Activated CD4-positive, CD25-positive, alpha-beta regulatory T cell treated with anti-CD3 and anti-CD28 coated beads, Interleukin-2, amount 50 U/mL, for 16 hours (primary cell): Measurements from ENCODE around the gene GAP43.

Experiments
- DNase-seq: peaks from one replicate; pipeline ENCODE4 v3.0.0-alpha.2; 2020; ENCODE audit warnings: low read depth, low spot score

GAP43 gene

DNA sequence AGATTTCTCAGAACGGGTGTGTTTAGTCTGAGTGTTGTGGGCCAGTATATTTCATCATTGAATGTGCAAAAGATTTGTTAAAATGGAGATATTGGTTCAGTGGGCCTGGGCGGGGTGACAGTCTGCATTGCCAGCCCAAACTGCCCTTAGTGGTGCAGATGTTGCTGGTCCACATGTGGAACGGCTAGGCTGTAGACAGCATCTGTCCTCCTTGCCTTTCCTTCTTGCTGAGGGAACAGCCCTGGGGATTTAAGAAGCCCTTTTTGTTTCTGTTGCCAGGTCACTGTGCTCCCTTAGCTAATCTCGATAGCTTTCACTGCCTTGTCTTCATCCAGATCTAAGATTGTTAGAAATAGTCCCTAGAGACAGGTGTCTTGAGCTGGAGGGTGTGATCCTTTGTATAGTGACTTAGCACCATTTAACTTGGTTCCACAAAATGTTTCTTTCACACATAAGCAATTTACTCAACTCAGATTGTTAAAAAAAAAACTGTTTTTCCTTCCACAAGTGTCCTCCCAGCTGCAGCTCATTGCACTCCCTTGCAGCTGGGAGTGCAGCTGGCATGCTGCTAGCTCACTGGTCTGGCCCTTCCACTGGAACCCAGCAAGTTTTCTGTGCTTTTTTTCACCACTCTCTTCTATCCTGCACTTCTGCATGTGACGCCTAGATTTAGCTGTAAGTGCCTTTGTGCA, 37.5 kb downstream of the GAP43 start:
- DNase-seq, result no peak

DNA sequence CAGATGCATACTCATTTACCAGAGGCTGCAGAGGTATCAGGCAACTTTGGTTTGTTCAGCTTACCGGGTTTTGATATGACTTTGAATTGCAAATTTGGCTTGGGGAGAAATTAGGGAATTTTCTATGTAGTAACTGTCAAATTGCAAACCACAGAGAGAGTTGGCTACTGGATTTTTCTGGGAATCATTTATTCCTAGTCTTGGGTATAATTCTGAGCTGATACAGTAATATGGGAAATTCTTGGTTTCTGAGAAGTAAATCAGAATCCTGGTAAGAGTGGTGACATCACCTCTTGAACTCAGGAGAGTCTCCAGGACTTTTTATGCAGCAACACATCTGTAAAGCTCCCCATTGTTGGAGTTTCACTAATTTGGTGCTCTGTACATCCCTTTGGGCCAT, 39.0 kb downstream of the GAP43 start:
- DNase-seq, result no peak

DNA sequence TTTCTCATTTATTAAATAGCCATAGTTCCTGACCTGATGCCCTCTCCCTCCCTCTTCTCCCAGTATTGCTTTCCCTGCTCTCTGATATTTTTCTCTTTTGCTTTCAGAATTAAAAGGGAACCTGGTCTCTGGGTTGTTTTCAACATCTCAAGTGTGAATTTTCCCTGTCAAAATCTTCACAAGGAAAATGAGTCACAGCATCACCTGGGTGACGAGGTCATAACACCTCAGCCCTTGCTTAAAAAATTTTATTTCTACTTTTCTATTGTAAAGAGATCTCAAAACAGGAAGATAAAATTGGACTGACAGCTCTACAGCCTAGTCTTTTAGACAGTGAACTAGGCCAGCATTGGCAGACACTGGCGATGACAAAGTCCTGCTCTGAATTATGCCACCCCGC, 40.1 kb downstream of the GAP43 start:
- no peak for DNase-seq

DNA sequence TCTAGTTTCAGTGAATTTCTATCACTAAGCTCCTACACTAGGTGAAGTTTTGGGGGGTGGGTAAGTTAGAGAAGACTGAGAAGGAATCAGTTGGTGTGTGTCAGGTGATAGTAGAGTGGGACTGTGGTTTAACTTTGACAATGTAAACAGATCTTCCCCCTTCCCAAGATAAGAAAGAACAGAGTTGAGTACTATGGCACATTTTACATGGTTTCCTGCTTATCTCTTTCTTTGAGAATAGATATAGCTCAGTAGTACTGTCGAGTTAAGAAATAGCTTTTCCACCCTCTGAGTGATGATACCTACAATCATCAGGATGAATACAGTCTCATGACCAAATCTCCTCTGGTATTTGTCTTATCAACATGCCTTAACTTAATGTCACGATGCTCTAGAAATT, 42.8 kb downstream of the GAP43 start:
- DNase-seq, result no peak

DNA sequence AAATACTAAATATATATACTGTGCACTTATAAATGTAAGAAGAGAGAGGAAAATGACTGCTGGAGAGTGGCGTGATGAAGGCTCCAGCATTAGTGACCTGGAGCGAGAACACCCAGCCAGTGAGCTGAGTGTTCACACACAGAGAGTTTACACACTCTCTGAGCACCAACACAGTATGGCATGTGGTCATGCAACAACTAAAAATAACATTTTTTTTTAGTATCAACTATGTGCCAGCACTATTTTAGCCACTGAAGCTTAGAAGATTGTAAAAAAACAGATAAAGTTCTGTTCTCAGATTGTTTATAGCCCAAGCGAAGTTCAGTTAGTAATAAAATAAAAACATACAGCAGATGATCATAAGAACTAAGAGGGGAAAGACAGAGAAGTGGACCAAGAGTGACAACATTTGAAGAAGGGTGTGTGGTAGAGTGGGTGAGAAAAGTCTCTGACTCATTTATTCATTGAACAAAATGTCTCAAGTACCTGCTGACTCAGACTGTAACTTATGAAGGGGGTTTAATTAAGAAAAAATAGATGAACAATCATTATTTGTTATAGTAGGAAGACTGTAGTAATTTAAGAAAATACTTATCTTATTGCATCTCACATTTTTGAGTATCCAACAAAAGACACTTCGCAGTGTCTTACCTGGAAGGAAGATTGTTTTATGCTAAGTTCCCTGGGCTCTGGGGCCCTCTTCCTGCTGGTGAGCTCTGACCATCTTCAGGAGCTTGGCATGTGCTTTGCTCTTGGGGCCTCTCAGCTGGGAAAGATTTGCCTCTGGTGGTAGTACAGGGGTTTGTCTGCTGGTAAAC, 43.8 kb downstream of the GAP43 start:
- no peak for DNase-seq

DNA sequence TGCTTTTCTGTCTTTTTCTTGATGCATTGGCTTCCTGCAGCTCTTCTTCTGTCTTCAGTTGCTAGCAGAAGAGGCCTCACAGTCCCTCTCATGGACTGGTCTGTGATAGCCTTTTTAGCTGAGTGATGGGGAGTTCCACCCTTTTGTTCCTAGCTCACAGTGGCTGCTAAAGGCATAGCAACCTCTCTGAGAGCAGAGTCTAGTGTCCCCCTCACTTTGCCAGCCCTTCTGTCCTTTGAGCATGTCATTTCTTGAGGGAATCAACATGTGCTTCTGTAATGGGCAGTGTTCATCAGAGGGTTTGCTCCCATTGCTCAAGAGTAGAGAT, 44.4 kb downstream of the GAP43 start:
- no peak for DNase-seq

DNA sequence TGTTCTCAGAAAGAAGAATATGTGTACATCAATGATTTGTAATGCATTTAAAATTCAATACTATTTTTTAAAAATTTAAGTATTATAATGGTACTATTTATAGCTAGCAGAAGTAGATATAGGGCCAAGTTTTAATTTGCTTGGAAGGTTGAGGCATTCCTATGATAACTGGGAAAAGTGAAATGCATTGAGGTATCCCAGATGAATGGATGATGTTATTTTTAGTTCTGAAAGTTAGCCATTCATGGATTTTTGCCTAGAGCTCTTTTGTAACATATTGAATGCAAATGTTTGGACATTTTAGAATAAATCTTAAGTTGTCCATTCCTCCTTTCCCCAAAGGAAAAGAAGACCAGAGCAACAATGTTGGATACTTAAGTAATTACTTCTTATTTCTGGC, 47.6 kb downstream of the GAP43 start:
- DNase-seq, result no peak

DNA sequence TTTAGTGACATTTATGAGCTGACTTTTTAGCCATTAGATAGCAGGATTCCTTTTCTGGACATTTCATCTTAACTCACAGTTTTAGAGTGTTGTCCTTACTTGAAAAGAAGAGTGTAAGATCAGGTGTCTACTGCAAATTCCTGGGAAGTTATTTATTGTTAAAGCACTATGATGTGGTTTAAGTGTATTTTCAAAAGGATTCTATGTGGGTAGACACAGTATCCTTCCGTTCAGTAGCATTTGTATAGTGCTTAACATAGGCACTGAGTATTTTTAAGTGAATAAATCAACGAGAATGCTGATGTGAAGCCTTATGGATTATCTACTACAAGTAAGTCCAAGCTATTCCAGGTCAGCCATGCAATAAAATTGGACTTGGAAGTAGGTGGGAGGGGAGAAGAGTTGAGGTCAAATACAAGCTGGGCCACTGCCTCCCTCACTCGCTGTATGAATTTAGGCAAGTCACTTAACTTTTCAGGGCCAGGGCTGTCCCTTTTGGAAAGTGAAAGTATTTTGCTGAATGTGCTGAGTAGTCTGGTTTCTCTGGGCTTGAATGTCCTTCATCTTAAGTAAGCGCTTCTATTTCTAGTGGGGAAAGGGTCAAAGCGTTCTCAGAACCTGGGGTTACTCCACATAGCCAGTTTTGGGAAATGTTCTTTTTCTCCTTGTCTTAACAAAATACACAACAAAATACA, 48.6 kb downstream of the GAP43 start:
- DNase-seq, result no peak

DNA sequence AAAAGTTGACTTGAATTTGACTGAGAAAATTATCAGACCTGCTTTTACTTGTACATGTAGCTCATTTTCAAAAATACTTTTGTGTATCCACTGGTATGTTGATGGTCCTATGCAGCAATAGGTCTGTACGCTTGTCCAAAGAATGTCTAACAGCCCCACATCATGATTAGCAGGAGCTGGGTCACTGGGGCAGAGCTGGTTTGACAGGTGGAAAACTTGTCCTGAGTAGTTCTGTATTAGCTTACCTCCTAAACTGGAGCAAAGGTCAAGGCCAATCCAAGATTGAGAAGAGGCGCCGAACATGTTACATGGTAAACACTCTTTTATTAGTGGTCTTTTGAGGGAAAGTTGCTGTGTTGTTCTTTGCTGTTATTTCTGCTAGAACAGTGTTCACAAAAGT, 50.6 kb downstream of the GAP43 start:
- no peak for DNase-seq

DNA sequence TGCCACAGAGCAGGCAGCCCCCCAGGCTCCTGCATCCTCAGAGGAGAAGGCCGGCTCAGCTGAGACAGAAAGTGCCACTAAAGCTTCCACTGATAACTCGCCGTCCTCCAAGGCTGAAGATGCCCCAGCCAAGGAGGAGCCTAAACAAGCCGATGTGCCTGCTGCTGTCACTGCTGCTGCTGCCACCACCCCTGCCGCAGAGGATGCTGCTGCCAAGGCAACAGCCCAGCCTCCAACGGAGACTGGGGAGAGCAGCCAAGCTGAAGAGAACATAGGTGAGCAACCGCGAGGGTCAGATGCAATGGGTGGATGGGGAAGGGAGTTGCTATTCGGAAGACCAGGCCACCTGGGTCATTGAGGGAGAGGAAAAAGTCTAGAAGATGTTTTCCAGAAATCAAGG, 53.0 kb downstream of the GAP43 start:
- no peak for DNase-seq

DNA sequence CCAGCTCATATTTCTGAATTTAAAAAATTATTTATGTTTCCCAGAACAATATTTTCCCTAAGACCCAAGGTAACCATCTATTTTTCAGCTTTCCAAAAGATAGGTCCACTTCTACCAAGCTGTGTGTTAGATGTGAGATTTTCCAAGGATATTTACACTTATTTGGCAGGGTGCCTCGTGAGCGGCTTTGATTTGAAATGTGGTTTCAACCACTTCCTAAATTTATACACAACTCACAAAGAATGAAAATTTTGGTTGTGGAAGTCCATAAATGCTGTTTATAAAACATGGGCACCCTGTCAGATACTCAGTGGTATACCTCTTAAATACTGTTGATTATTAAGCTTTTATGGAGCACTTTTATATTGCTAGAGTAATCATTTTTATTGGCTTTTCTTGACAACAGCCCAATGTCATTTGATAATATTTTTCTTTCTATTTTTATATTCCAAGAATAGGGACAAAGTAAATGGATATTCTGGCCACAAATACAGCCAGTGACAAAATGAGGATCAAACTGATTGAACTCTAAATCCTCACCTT, 57.6 kb downstream of the GAP43 start:
- no peak for DNase-seq

DNA sequence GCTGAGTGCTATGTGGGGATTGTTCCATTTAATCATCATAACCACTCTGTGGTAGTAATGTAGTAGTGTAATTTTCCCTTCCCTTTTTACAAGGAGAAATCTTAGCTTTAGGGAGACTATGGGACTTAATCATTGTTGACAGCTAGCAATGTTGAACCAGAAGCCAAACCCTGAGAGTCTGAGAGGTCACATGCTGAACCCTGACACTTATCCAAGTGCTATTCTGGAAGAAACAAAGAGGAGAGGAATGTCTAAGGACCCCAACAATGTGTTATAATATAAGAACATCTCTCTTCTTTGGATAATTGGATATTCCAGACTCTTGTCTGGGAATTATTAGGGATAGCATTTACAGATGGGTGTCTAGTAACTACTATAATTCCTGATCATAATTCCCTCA, 58.4 kb downstream of the GAP43 start:
- DNase-seq, result no peak

DNA sequence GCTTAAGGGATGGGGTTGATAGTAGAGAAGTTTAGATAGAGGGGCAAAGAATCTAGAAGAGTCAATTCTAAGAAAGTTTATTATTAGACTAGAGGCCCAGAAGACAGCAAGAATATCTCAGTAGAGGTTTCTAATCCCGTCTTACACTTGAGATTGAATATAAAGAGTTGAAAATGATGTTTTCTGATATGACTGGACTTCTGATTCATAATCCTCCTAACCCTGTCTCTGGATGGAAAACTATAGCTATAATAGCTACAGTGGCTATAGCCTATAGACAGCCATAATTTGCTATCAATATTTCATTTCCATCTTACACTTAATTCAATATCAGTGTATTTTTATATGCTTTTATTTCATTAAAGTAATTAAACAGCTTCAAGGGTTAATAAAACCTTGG, 60.0 kb downstream of the GAP43 start:
- DNase-seq, result no peak

DNA sequence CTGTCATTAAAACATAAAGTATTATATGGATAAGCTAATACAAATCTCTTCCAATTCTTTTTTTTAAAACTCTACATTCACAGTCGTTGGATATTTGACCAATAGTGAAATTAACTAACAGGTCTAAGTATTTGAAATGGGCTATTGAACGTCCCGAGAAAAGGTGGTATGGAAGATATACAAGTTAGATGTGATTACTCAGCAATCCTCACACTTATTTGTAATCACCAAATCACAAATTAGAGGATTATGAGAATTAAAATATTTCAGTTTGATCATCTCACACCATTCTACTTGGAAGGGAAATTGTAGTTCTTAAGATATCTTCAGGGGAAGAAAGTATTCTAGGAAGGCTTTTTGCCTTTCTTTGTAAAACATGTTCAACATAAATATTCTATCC, 60.5 kb downstream of the GAP43 start:
- no peak for DNase-seq

DNA sequence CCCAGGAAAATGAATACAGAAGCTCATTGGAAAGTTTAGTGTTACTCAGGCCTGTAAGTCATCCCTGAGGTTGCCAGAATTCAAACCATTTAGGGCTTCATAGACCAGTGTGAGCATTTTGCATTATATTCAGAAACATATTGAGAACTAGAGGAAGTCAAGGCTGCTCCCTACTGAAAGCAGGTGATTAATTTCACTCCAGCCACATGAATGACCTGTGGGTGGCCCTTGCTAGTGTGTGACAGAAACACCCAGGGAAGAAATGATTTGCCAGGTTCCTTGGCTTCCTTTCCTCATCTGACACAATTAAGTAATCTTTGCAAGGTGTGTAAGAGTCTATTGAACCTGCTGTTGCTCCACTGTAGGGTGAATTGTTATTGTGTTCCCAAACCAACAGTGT, 61.8 kb downstream of the GAP43 start:
- DNase-seq, result no peak

DNA sequence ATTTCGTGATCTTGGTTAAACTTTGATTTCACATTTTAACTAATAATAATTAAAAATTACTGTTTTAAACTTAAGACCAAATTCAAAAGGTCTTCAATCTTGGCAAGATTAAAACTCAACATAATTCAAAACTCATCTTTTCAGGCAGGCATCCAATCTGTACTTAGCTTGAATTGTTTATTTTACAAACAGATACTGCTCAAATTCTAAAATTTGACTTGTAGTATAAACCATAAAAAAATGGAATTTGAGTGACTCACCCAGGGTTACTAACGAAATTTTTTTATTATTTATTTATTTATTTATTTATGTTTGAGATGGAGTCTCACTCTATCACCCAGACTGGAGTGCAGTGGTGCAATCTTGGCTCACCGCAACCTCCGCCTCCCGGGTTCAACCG, 64.4 kb downstream of the GAP43 start:
- no peak for DNase-seq

DNA sequence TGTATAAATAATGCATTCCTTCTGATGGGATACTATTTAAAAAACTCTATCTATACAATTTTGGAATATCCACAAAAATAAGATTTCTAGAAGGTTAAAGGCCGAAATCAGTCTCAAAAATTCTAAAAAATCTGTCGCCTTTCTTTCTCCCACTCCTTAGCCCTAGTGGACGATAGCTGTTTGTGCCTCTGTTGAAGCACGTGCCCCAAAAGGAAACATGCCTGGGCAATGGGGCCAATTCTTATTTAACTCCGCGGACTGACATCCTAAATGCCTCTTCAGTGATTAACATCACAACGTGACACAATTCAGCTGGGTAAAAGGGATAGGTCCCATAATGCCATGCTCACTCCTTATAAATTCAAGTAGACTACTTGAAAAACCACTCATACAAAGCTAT, 65.1 kb downstream of the GAP43 start:
- no peak for DNase-seq

DNA sequence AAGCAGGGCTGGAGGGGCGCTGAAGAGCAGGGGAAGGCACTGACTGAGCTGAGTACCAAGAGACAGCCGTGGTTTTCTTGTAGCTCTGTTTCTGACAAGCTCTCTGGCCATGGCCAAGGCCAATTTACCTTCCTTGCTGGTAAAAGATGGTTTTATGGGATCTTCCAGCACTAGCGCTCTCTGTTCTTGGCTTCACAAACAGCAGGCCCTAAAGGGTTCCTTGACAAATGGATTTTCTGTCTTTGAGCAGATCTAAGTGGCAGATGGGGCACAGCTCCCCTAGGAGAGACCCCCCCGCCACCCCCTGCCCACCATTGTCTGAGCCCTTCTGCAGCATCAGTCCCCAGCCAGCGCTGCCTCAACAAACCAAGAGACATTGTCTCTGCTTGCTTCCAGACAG, 66.6 kb downstream of the GAP43 start:
- DNase-seq, result no peak

DNA sequence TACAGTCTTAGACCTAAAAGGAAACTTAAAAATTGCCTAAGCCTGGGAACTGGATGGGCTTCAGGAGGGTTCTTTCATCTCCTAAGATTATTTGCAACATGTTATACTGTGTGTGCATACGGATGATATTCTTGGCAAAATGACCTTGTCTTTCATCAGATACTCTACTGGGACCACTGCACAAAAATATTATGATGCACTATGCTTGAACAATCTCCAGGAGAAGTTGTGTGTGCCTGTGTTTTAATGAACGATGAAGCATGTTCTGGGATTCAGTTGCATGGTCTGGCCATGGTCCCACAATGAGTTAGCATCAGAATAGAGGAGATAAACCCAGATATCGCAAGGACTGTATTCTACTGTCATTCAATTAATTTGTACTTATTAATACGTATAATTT, 68.7 kb downstream of the GAP43 start:
- DNase-seq, result no peak

DNA sequence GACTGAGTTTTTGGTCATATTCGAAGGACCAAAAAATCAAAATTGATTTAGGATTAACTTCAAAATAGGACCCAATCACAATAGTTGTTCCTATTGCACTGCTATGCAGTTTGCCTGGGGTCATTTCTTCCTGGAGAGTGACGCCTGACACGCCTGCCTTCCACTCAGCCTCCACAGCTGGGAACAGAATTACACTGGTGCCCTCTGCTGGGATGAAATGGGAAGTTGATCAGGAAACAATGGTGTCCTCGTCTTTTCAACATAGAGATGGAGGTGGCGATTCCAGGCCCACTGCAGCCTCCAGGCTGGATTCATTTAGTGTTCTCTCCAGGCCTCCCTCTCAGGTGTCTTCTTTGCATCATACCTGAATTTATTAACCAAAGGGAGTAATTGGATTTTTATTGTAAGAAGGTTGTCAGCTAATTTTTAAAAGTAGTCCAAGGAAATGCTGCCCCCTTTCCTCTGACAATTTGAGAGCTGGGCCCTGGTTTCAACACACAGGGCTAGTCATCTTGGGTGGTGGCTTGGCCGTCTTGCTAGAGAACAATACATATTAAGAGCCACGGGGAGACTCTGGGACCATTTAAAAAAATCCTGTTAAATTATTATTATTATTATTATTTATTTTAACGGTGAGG, 69.7 kb downstream of the GAP43 start:
- DNase-seq, result peak; percentile 26

DNA sequence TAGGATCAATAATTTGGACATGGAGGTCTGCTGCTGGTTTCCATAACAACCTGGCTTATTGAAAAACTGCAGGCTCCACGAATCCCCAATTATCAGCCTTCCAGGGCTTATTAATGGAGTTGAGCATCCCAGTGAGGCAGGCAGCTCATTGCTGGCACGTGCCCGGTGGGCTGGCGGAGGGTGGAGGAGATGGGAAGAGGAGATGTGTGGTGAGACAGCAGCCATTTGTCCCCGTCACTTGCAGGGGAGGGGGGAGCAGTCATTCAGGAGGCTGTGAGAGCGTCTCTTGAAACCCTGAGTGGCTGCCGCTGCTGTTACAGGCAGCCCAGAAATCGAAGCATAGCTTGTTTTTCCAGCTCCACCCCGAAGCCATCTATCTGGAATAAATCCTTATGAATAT, 70.6 kb downstream of the GAP43 start:
- no peak for DNase-seq

DNA sequence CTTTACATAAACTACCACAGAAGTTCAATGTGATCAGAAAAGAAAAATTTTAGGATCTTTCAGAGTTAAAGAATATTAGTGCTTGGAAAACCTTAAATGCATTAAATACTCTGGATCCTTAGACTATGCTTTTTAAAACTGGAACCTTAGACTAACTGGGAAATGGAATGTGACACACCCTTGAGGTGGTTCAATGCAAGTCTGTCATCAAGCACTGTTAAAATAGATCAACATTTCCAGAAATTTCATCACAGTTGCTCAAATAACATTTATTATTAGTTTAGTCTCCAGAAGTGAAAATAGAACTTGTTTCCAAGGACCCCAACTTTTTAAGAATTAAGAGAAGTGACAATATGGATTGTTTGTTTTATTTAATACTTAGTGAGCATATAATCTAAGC, 71.8 kb downstream of the GAP43 start:
- DNase-seq, result no peak
